PC-3 (cell line): ENCODE measurements around the gene BCL11B.

Source experiments
- EZH2 ChIP-seq: fragments of 300-600 bp; sonication (generic); IDR thresholded peaks from one replicate; pipeline ENCODE4 v1.6.1; 2017; ENCODE audit warnings: antibody characterized with exemption, mild to moderate bottlenecking, low read length; ENCODE audit not compliant: unreplicated experiment
- EZH2phosphoT487 ChIP-seq: fragments of 300-600 bp; sonication (generic); IDR thresholded peaks from 2 replicates; pipeline ENCODE4 v1.6.1; 2018; ENCODE audit warnings: mild to moderate bottlenecking, antibody characterized with exemption, low read length, borderline replicate concordance
- TF ChIP-seq, protein P1 (sequence below): fragments of 300-600 bp; sonication (generic); conservative IDR thresholded peaks from 2 replicates; pipeline ENCODE4 v1.5.1; 2017; ENCODE audit warnings: antibody characterized with exemption, low read depth, mild to moderate bottlenecking, low read length

- TF ChIP-seq, protein P1, sequence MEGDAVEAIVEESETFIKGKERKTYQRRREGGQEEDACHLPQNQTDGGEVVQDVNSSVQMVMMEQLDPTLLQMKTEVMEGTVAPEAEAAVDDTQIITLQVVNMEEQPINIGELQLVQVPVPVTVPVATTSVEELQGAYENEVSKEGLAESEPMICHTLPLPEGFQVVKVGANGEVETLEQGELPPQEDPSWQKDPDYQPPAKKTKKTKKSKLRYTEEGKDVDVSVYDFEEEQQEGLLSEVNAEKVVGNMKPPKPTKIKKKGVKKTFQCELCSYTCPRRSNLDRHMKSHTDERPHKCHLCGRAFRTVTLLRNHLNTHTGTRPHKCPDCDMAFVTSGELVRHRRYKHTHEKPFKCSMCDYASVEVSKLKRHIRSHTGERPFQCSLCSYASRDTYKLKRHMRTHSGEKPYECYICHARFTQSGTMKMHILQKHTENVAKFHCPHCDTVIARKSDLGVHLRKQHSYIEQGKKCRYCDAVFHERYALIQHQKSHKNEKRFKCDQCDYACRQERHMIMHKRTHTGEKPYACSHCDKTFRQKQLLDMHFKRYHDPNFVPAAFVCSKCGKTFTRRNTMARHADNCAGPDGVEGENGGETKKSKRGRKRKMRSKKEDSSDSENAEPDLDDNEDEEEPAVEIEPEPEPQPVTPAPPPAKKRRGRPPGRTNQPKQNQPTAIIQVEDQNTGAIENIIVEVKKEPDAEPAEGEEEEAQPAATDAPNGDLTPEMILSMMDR: no peak
- no peak for TF ChIP-seq EZH2phosphoT487
- no peak for TF ChIP-seq EZH2
Observed at GRCh38 chr14:99321236-99321925, 49.4 kb upstream of the BCL11B start.
